ENCODE measurements around the gene PPIA.

The PPIA gene

DNA sequence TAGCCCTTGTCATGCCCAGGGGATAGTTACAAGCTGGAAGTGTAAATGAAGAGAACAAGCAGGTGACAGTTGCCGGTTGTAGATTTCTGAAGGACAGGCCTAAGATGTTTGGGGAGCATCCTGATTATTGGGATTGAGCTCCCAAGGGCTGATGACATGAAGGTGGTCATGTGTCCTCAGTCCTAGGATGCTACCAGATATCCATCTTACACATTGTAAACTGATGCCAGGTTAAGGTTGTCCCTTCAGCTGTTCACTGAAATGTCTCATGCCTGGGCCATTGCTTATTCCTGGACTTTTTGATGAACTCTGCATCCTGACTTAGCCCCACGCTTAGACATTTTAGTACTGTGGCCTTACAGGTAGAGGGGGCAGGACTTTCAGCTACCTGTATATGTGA lies 46.5 kb upstream of the PPIA start:
- no peak for TF ChIP-seq EZH2phosphoT487 (IDR thresholded peaks at IDR 0.05; ENCODE audit: low read length)
- TF ChIP-seq, protein P1, sequence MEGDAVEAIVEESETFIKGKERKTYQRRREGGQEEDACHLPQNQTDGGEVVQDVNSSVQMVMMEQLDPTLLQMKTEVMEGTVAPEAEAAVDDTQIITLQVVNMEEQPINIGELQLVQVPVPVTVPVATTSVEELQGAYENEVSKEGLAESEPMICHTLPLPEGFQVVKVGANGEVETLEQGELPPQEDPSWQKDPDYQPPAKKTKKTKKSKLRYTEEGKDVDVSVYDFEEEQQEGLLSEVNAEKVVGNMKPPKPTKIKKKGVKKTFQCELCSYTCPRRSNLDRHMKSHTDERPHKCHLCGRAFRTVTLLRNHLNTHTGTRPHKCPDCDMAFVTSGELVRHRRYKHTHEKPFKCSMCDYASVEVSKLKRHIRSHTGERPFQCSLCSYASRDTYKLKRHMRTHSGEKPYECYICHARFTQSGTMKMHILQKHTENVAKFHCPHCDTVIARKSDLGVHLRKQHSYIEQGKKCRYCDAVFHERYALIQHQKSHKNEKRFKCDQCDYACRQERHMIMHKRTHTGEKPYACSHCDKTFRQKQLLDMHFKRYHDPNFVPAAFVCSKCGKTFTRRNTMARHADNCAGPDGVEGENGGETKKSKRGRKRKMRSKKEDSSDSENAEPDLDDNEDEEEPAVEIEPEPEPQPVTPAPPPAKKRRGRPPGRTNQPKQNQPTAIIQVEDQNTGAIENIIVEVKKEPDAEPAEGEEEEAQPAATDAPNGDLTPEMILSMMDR (IDR thresholded peaks at IDR 0.05; ENCODE audit: low read length), result 0 out of 2 replicates have a peak, but pooled peaks have one; percentile 4
- TF ChIP-seq EZH2 (optimal IDR thresholded peaks at IDR 0.05; ENCODE audit: low read depth, low read length), result no peak
- Histone ChIP-seq H3K9ac (ENCODE audit: low read length) (peak overlapping the region; percentile 91), H3F3A (ENCODE audit: insufficient read depth, low read length) (peaks cover 33% of the 10 kb centered on the region), H3K4me2 (ENCODE audit: low read depth, low read length) (peak overlapping the region; percentile 99), H3K9me3 (replicated peaks; ENCODE audit: insufficient read depth, low read length) (no peaks in the 10 kb centered on the region), H3K27me3 (replicated peaks; ENCODE audit: insufficient read depth, low read length) (no peaks in the 10 kb centered on the region), H3K9me2 (replicated peaks; ENCODE audit: insufficient read depth, low read length) (no peaks in the 10 kb centered on the region), H4K20me1 (ENCODE audit: insufficient read depth, low read length) (no peaks in the 10 kb centered on the region; the same call in 1 of the 2 replicates), H3K4me1 (ENCODE audit: low read length) (peaks cover 22% of the 10 kb centered on the region), H3K4me3 (ENCODE audit: low read length) (peak overlapping the region; percentile 94), H3K79me2 (ENCODE audit: low read length) (peaks cover 55% of the 10 kb centered on the region), H2AFZ (ENCODE audit: low read length) (no peak overlapping the region), H3K36me3 (replicated peaks; ENCODE audit: insufficient read depth, low read length) (no peaks in the 10 kb centered on the region), H3K27ac (ENCODE audit: low read length) (peak overlapping the region; percentile 95)
- DNase-seq, result no peak

DNA sequence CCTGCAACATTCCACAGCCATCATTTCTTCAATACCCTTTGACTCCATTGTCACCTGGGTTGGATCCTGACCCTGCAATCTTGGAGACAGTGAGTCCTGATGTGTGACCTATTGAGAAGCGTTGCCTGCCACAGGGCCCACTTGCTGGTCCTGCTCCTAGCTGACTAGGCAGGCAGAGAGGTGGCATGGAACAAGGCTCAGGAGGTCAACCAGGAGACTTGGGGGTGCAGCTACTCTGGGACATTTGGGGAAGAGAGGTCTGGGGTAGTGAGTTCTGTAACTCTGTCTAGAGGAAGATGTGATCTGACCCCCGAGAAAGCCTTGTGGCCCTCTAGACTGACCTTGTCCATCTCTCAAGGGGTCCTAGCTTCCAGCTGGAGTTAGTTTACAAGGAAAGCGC lies 46.1 kb upstream of the PPIA start:
- no peak overlapping the region for H2AFZ ChIP-seq (ENCODE audit: low read length)
- no peaks in the 10 kb centered on the region for H3K9me3 ChIP-seq (replicated peaks; ENCODE audit: insufficient read depth, low read length)
- TF ChIP-seq, protein P1 (IDR thresholded peaks at IDR 0.05; ENCODE audit: low read length), result no peak
- TF ChIP-seq EZH2 (optimal IDR thresholded peaks at IDR 0.05; ENCODE audit: low read depth, low read length) (no peak), EZH2phosphoT487 (IDR thresholded peaks at IDR 0.05; ENCODE audit: low read length) (no peak)
- H3K4me1 ChIP-seq (ENCODE audit: low read length), result peaks cover 22% of the 10 kb centered on the region
- H3K36me3 ChIP-seq (replicated peaks; ENCODE audit: insufficient read depth, low read length), result no peaks in the 10 kb centered on the region
- peak overlapping the region; percentile 99 for H3K4me2 ChIP-seq (ENCODE audit: low read depth, low read length)
- peaks cover 33% of the 10 kb centered on the region for H3F3A ChIP-seq (ENCODE audit: insufficient read depth, low read length)
- peak overlapping the region; percentile 94 for H3K4me3 ChIP-seq (ENCODE audit: low read length)
- peak overlapping the region; percentile 91 for H3K9ac ChIP-seq (ENCODE audit: low read length)
- H3K9me2 ChIP-seq (replicated peaks; ENCODE audit: insufficient read depth, low read length), result no peaks in the 10 kb centered on the region
- peak overlapping the region; percentile 95 for H3K27ac ChIP-seq (ENCODE audit: low read length)
- DNase-seq, result no peak
- H3K79me2 ChIP-seq (ENCODE audit: low read length), result peaks cover 59% of the 10 kb centered on the region
- no peaks in the 10 kb centered on the region; the same call in 1 of the 2 replicates for H4K20me1 ChIP-seq (ENCODE audit: insufficient read depth, low read length)
- H3K27me3 ChIP-seq (replicated peaks; ENCODE audit: insufficient read depth, low read length), result no peaks in the 10 kb centered on the region

DNA sequence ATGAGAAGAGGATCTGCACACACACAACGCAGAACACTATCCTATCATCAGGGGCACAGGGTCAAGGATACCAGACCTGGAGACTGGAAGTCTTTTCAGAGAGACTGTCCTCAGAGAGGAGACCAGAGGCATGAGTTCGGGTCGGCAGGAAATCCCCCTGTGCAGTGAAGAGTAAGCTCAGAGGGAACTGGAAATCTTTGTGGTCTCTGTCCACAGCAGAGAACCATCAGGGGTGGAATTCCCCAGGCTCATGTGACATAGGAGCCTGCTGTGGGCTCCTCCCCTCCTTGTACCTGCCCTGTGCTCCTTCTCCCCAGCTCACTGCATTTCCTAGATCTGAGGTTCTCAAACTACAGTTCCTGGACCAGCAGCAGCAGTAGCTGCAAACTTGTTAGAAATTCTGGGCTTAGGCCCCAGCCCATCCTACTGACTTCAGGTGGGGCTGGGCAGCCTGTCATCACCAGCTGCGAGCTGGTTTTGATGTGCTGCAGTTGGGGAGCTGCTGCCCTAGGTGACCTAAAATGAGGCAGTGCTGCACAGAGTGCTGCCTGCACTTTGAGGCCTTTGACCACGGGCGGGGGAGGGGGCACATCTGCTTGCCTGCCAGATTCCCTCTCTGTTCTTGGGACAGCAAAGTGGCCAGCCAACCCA lies 45.4 kb upstream of the PPIA start:
- peaks cover 33% of the 10 kb centered on the region for H3F3A ChIP-seq (ENCODE audit: insufficient read depth, low read length)
- TF ChIP-seq EZH2phosphoT487 (IDR thresholded peaks at IDR 0.05; ENCODE audit: low read length), result no peak
- TF ChIP-seq, protein P1 (IDR thresholded peaks at IDR 0.05; ENCODE audit: low read length), result no peak
- no peak for TF ChIP-seq EZH2 (optimal IDR thresholded peaks at IDR 0.05; ENCODE audit: low read depth, low read length)
- H3K27me3 ChIP-seq (replicated peaks; ENCODE audit: insufficient read depth, low read length), result no peaks in the 10 kb centered on the region
- H3K79me2 ChIP-seq (ENCODE audit: low read length), result peaks cover 65% of the 10 kb centered on the region
- no peaks in the 10 kb centered on the region for H3K36me3 ChIP-seq (replicated peaks; ENCODE audit: insufficient read depth, low read length)
- H3K4me3 ChIP-seq (ENCODE audit: low read length), result peak overlapping the region; percentile 94
- H3K4me2 ChIP-seq (ENCODE audit: low read depth, low read length), result peak overlapping the region; percentile 99
- H3K9ac ChIP-seq (ENCODE audit: low read length), result peak overlapping the region; percentile 91
- H3K27ac ChIP-seq (ENCODE audit: low read length), result peak overlapping the region; percentile 95
- peaks cover 22% of the 10 kb centered on the region for H3K4me1 ChIP-seq (ENCODE audit: low read length)
- H3K9me2 ChIP-seq (replicated peaks; ENCODE audit: insufficient read depth, low read length), result no peaks in the 10 kb centered on the region
- no peaks in the 10 kb centered on the region for H3K9me3 ChIP-seq (replicated peaks; ENCODE audit: insufficient read depth, low read length)
- peak; percentile 84 for DNase-seq
- no peak overlapping the region for H2AFZ ChIP-seq (ENCODE audit: low read length)
- H4K20me1 ChIP-seq (ENCODE audit: insufficient read depth, low read length), result no peaks in the 10 kb centered on the region; the same call in 1 of the 2 replicates
